Measurements from ENCODE around the gene NKIRAS1.
"Not testable (repeated sequence)": the region's sequence is repeated elsewhere in the genome, so short reads cannot be mapped to it uniquely, and the experiment has no call there.

DNA sequence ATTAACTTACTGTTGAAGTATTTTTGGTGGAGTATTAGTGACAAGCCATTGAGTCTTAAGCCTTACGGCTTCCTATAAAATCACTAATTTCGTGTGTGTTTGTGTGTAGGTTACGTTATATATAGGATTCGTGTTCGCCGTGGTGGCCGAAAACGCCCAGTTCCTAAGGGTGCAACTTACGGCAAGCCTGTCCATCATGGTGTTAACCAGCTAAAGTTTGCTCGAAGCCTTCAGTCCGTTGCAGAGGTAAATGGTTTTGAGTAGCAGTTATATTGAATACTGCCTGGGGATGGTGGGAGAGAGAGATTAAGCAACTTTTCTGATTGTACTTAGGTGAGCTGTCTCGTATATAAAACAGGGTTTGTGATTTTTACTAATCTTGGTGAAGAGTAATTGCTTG, 1.5 kb upstream of the NKIRAS1 start:
- TF ChIP-seq EZH2 (IDR thresholded peaks at IDR 0.05; ENCODE audit: borderline replicate concordance, insufficient read depth, low read depth, low read length, poor library complexity, severe bottlenecking); CTCF (IDR thresholded peaks at IDR 0.05): not testable (repeated sequence)

All from B cell (primary cell).